ENCODE measurements around the gene CDC42BPG. TPM values are rescaled to one million over a fixed set of nuclear protein-coding genes. Genes with fewer than 3 reads are reported as not detected.

CDC42BPG gene
- polyA plus RNA-seq, 3 donors: 4.3 to 5.1 (median 4.3) TPM

- peak; percentile 81 to 89 (median 88) for DNase-seq (ENCODE audit: low read depth in 3 of 3, low spot score in 2 of 3)
Observed at GRCh38 chr11:64810271-64810890, 34.1 kb downstream of the CDC42BPG start, which contains the start of gene MEN1. Gene MEN1 (minus strand): TSS chr11:64810551. CDS start chr11:64810109, 442 bp downstream.

GRCh38 chr11:64809781-64810241 lies 34.6 kb downstream of the CDC42BPG start:
- DNase-seq (ENCODE audit: low read depth in 3 of 3, low spot score in 2 of 3): no peak

GRCh38 chr11:64805481-64805880 lies 39.0 kb downstream of the CDC42BPG start:
- DNase-seq (ENCODE audit: low read depth in 3 of 3, low spot score in 2 of 3): no peak

- DNase-seq (ENCODE audit: low read depth in 3 of 3, low spot score in 2 of 3): no peak
Observed at GRCh38 chr11:64804346-64805210, 39.9 kb downstream of the CDC42BPG start.

- no peak for DNase-seq (ENCODE audit: low read depth in 3 of 3, low spot score in 2 of 3)
Observed at GRCh38 chr11:64803846-64804345, 40.6 kb downstream of the CDC42BPG start.

- peak; percentile 57 to 80 (median 64) for DNase-seq (ENCODE audit: low read depth in 3 of 3, low spot score in 2 of 3)
Observed at GRCh38 chr11:64803158-64803845, 41.2 kb downstream of the CDC42BPG start, which contains the start of gene MAP4K2. Gene MAP4K2 (minus strand): TSS chr11:64803214. CDS start chr11:64803149, 65 bp downstream.

GRCh38 chr11:64802370-64803157 lies 41.9 kb downstream of the CDC42BPG start:
- no peak for DNase-seq (ENCODE audit: low read depth in 3 of 3, low spot score in 2 of 3)

GRCh38 chr11:64801561-64802369 lies 42.7 kb downstream of the CDC42BPG start:
- DNase-seq (ENCODE audit: low read depth in 3 of 3, low spot score in 2 of 3): no peak

- DNase-seq (ENCODE audit: low read depth in 3 of 3, low spot score in 2 of 3): no peak
Observed at GRCh38 chr11:64801158-64801464, 43.3 kb downstream of the CDC42BPG start.

- DNase-seq (ENCODE audit: low read depth in 3 of 3, low spot score in 2 of 3): no peak
Observed at GRCh38 chr11:64800303-64801157, 43.9 kb downstream of the CDC42BPG start.

GRCh38 chr11:64799623-64800302 lies 44.7 kb downstream of the CDC42BPG start:
- DNase-seq (ENCODE audit: low read depth in 3 of 3, low spot score in 2 of 3): no peak

- no peak for DNase-seq (ENCODE audit: low read depth in 3 of 3, low spot score in 2 of 3)
Observed at GRCh38 chr11:64799256-64799622, 45.2 kb downstream of the CDC42BPG start.

GRCh38 chr11:64796757-64797541 lies 47.5 kb downstream of the CDC42BPG start:
- no peak for DNase-seq (ENCODE audit: low read depth in 3 of 3, low spot score in 2 of 3)

GRCh38 chr11:64796047-64796756 lies 48.3 kb downstream of the CDC42BPG start:
- DNase-seq (ENCODE audit: low read depth in 3 of 3, low spot score in 2 of 3): no peak

GRCh38 chr11:64794526-64794925 lies 49.9 kb downstream of the CDC42BPG start:
- DNase-seq (ENCODE audit: low read depth in 3 of 3, low spot score in 2 of 3): no peak
